ENCODE measurements around the gene TMEM187. TPM values are rescaled to one million over a fixed set of nuclear protein-coding genes. Genes with fewer than 3 reads are reported as not detected.

The TMEM187 gene
- total and polyA plus RNA-seq, 12 donors: 3.4 to 13.2 (median 7.5) TPM

DNA sequence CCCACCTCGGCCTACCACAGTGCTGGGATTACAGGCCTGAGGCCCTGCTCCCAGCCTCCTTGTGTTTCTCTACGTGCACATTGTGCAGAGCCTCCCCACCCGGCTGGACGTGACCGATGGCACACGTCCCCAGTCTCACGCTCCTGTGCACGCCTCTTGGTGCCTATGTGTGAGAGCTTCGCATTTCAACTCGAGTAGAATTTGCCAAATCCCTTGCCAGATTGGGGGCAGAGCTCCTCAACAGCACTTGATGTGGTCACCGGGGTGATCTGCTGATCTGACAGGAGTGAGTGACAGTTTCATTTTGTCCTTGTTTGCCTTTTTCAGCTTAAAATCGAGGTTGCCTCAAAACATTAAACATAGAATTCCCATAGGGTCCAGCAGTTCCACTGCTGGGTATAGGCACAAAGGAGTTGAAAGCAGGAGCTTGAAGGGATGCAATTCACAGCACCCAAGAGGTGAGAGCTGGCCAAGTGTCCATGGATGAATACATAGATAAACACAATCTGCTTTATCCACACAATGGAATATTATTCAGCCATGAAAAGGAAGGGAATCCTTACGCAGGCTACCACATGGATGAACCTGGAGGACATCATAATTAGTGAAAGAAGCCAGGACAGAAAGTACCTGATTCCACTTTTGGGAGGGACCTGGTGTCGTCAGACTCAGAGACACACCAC is 17.6 kb downstream of the TMEM187 start:
- Histone ChIP-seq H3K4me1 (peaks cover 0 to 4% (median under 1%) of the 10 kb centered on the region in 9 donors), H3K36me3 (no peaks in the 10 kb centered on the region), H3K27me3 (peaks cover 0 to 64% (median 0%) of the 10 kb centered on the region in 7 donors), H3K4me3 (no peak overlapping the region), H3K27ac (no peak overlapping the region), H3K9me3 (peaks cover 0 to 3% (median 0%) of the 10 kb centered on the region in 11 donors)
- DNase-seq (no peak), ATAC-seq (no peak)
- intact Hi-C loops (cut with DNase I): no loop called here
- TF ChIP-seq, protein P1, sequence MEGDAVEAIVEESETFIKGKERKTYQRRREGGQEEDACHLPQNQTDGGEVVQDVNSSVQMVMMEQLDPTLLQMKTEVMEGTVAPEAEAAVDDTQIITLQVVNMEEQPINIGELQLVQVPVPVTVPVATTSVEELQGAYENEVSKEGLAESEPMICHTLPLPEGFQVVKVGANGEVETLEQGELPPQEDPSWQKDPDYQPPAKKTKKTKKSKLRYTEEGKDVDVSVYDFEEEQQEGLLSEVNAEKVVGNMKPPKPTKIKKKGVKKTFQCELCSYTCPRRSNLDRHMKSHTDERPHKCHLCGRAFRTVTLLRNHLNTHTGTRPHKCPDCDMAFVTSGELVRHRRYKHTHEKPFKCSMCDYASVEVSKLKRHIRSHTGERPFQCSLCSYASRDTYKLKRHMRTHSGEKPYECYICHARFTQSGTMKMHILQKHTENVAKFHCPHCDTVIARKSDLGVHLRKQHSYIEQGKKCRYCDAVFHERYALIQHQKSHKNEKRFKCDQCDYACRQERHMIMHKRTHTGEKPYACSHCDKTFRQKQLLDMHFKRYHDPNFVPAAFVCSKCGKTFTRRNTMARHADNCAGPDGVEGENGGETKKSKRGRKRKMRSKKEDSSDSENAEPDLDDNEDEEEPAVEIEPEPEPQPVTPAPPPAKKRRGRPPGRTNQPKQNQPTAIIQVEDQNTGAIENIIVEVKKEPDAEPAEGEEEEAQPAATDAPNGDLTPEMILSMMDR (IDR thresholded peaks at IDR 0.05): no peak
- WGBS, 2 donors: 94 to 97% methylated on average over 13 to 14 of the region's 14 CpGs

DNA sequence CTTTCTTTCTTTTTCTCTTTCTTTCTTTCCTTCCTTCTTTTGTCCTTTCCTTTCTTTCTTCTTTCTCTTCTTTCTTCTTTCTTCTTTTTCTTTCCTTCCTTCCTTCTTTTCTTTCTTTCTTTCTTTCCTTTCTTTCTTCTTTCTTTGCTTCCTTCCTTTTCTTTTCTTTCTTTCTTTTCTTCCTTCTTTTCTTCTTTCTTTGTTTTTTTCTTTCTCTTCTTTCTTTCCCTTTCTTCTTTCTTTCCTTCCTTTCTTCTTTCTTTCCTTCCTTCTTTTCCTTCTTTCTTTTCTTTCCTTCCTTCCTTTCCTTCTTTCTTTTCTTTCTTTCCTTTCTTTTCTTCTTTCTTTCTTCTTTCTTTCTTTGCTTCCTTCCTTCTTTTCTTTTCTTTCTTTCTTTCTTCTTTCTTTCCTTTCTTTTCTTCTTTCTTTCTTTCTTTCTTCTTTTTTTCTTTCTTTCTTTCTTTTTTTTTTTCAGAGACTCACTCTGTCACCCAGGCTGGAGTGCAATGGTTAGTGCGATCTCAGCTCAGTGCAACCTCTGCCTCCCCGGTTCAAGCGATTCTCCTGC is 18.5 kb downstream of the TMEM187 start:
- H3K36me3 ChIP-seq: no peaks in the 10 kb centered on the region

DNA sequence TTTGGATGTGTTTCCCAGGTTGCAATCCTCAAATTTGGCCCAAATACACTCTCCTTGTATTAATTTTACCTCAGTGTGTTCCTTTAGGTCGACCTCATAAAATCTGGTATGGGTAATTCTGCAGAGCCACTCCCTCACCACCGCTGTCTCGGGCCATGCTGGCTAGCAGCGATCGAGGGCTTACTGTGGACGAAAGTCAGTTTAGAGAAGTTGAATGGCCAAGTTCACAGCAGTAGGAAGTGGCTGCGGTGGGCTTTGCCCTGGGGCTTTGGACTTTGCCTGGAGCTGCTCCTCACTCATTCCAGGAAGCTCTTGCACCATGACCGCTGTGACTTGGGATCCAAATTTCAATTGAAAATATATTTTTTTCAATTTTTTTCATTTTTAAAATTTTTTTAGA is 19.6 kb downstream of the TMEM187 start:
- TF ChIP-seq, protein P1 (IDR thresholded peaks at IDR 0.05): no peak
- 86 to 90% methylated on average over 8 of the region's 8 CpGs for WGBS, 2 donors
- Histone ChIP-seq H3K27ac (no peak overlapping the region), H3K4me1 (no peaks in the 10 kb centered on the region), H3K9me3 (peaks cover 0 to 3% (median 0%) of the 10 kb centered on the region in 11 donors), H3K36me3 (no peaks in the 10 kb centered on the region), H3K4me3 (no peak overlapping the region), H3K27me3 (peaks cover 0 to 69% (median 0%) of the 10 kb centered on the region in 7 donors)
- DNase-seq (no peak), ATAC-seq (no peak)
- intact Hi-C loops (cut with DNase I): no loop called here

More for the DNA sequence above, 18.5 kb downstream of the TMEM187 start:
- intact Hi-C loops (cut with DNase I): no loop called here
- WGBS, 2 donors: 98% methylated on average over 3 of the region's 3 CpGs
- H3K27ac ChIP-seq: no peak overlapping the region
- peaks cover 0 to 67% (median 0%) of the 10 kb centered on the region in 7 donors for H3K27me3 ChIP-seq
- TF ChIP-seq, protein P1 (IDR thresholded peaks at IDR 0.05): no peak
- H3K4me1 ChIP-seq: no peaks in the 10 kb centered on the region
- H3K9me3 ChIP-seq: peaks cover 0 to 3% (median 0%) of the 10 kb centered on the region in 11 donors
- ATAC-seq: no peak
- H3K4me3 ChIP-seq: no peak overlapping the region
- no peak for DNase-seq

DNA sequence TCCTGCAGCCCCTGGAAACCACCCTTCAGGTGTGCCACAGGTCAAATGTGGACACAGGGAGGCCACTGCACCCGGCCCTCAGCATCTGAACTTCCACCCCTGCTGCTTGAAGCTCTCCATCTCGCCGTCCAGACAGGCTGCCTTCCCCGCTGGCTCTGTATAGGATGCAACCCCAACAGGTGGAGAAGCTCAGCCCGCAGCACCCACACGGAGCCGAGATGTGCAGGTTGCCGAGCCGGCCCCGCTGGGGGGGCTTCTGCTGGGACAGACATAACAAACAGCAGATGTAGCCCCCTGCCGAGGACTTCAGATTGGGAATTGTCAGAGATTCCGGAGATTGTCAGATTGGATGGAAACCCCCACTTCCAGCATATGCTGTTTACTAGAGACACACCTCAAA is 20.5 kb downstream of the TMEM187 start:
- Histone ChIP-seq H3K27ac (no peak overlapping the region), H3K4me1 (no peaks in the 10 kb centered on the region), H3K4me3 (no peak overlapping the region), H3K9me3 (peaks cover 0 to 3% (median 0%) of the 10 kb centered on the region in 11 donors), H3K36me3 (no peaks in the 10 kb centered on the region), H3K27me3 (peaks cover 0 to 70% (median 0%) of the 10 kb centered on the region in 7 donors)
- intact Hi-C loops (cut with DNase I): no loop called here
- no peak for DNase-seq
- TF ChIP-seq, protein P1 (IDR thresholded peaks at IDR 0.05): no peak
- 87 to 88% methylated on average over 12 of the region's 12 CpGs for WGBS, 2 donors
- ATAC-seq: no peak
